HPDE6-E6E7 (cell line): ENCODE data around the gene OR11H6.
"Not testable (repeated sequence)": the region's sequence is repeated elsewhere in the genome, so short reads cannot be mapped to it uniquely, and the experiment has no call there.

ENCODE experiments used
- DNase-seq: peaks from one replicate; pipeline ENCODE4 v3.0.0; 2011; ENCODE audit warnings: missing footprints; ENCODE audit errors: extremely low spot score

Gene OR11H6

GRCh38 chr14:20262642-20263128 lies 39.2 kb downstream of the OR11H6 start:
- peak; percentile 75 for DNase-seq

- not testable (repeated sequence) for DNase-seq
Measured at GRCh38 chr14:20264361-20264760, 40.9 kb downstream of the OR11H6 start.

- DNase-seq, result no peak
Measured at GRCh38 chr14:20274062-20274461, 50.6 kb downstream of the OR11H6 start.
